Neural cell (in vitro differentiated cells): Measurements from ENCODE around the gene DLGAP4. TPM values are rescaled to one million over a fixed set of nuclear protein-coding genes. Genes with fewer than 3 reads are reported as not detected.

Experiments
- H2AFZ ChIP-seq: fragments of 200-600, 300-800 bp; sonication (generic), shearing (Covaris generic); 2 replicates; pipeline ENCODE4 v1.6.0; 2014; ENCODE audit warnings: low read depth, mild to moderate bottlenecking, antibody characterized with exemption, low read length, moderate library complexity
- H3F3A ChIP-seq: fragments of 200-600 bp; shearing (Covaris generic); 2 replicates; pipeline ENCODE4 v1.6.1; 2016; ENCODE audit warnings: mild to moderate bottlenecking, moderate library complexity, mixed read lengths, antibody characterized with exemption, low read length; ENCODE audit not compliant: insufficient read depth, poor library complexity, severe bottlenecking
- H3K27ac ChIP-seq: fragments of 200-600, 300-800 bp; sonication (generic), shearing (Covaris generic); 2 replicates; pipeline ENCODE4 v1.5.1; 2014; ENCODE audit warnings: mild to moderate bottlenecking, low read length, moderate library complexity
- H3K27me3 ChIP-seq: fragments of 300-800, 200-600 bp; sonication (generic), shearing (Covaris generic); 2 replicates; pipeline ENCODE4 v1.6.0; 2014; ENCODE audit warnings: mild to moderate bottlenecking, low read depth, low read length, moderate library complexity; ENCODE audit not compliant: insufficient read depth
- H3K36me3 ChIP-seq: fragments of 300-800, 200-600 bp; sonication (generic), shearing (Covaris generic); 2 replicates; pipeline ENCODE4 v1.5.1; 2014; ENCODE audit warnings: mild to moderate bottlenecking, antibody characterized with exemption, low read length, moderate library complexity; ENCODE audit not compliant: insufficient read depth
- H3K4me2 ChIP-seq: fragments of 300-800, 200-600 bp; sonication (generic), shearing (Covaris generic); 2 replicates; pipeline ENCODE4 v1.6.0; 2014; ENCODE audit warnings: mild to moderate bottlenecking, low read length
- H3K4me3 ChIP-seq: fragments of 300-800, 200-600 bp; sonication (generic), shearing (Covaris generic); 2 replicates; pipeline ENCODE4 v1.5.1; 2014; ENCODE audit warnings: mild to moderate bottlenecking, low read length, moderate library complexity
- H3K79me2 ChIP-seq: fragments of 200-600 bp; shearing (Covaris generic); replicated peaks from 2 replicates; pipeline ENCODE4 v1.6.0; 2014; ENCODE audit warnings: mild to moderate bottlenecking, low read length, moderate library complexity; ENCODE audit not compliant: insufficient read depth
- H3K9ac ChIP-seq: fragments of 300-800, 200-600 bp; sonication (generic), shearing (Covaris generic); 2 replicates; pipeline ENCODE4 v1.6.1; 2016; ENCODE audit warnings: mild to moderate bottlenecking, low read length, mixed read lengths
- H3K9me2 ChIP-seq: fragments of 200-600 bp; shearing (Covaris generic); 2 replicates; pipeline ENCODE4 v1.6.1; 2016; ENCODE audit warnings: mild to moderate bottlenecking, low read length, mixed read lengths; ENCODE audit not compliant: insufficient read depth
- H3K9me3 ChIP-seq: fragments of 200-600, 300-800 bp; sonication (generic), shearing (Covaris generic); 2 replicates; pipeline ENCODE4 v1.6.1; 2016; ENCODE audit warnings: mild to moderate bottlenecking, mixed run types, low read length, moderate library complexity, mixed read lengths
- H4K20me1 ChIP-seq: fragments of 200-600 bp; shearing (Covaris generic); 2 replicates; pipeline ENCODE4 v1.6.1; 2016; ENCODE audit warnings: mild to moderate bottlenecking, mixed run types; ENCODE audit not compliant: insufficient read depth
- EP300 ChIP-seq: fragments of 450-650 bp; conservative IDR thresholded peaks from 2 replicates; pipeline ENCODE4 v1.6.1; 2014; ENCODE audit warnings: antibody characterized with exemption, mild to moderate bottlenecking, moderate library complexity; ENCODE audit not compliant: poor library complexity, severe bottlenecking
- EZH2 ChIP-seq: fragments of 200-600, 300-800 bp; shearing (Covaris generic), sonication (generic); IDR thresholded peaks from 2 replicates; pipeline ENCODE4 v1.6.1; 2014; ENCODE audit warnings: antibody characterized with exemption, low read length, borderline replicate concordance, mild to moderate bottlenecking; ENCODE audit not compliant: insufficient read depth, poor library complexity, severe bottlenecking
- MXI1 ChIP-seq: fragments of 450-650 bp; conservative IDR thresholded peaks from 2 replicates; pipeline ENCODE4 v1.6.1; 2014; ENCODE audit warnings: antibody characterized with exemption, mild to moderate bottlenecking; ENCODE audit not compliant: poor library complexity, severe bottlenecking
- POLR2AphosphoS5 ChIP-seq: IDR thresholded peaks from 2 replicates; pipeline ENCODE4 v1.6.1; 2012
- RAD21 ChIP-seq: fragments of 450-650 bp; conservative IDR thresholded peaks from 2 replicates; pipeline ENCODE4 v1.6.1; 2014; ENCODE audit warnings: antibody characterized with exemption, mild to moderate bottlenecking, moderate library complexity
- SMC3 ChIP-seq: fragments of 450-650 bp; conservative IDR thresholded peaks from 2 replicates; pipeline ENCODE4 v1.6.1; 2014; ENCODE audit warnings: antibody characterized with exemption, mild to moderate bottlenecking, moderate library complexity; ENCODE audit not compliant: poor library complexity
- TAF1 ChIP-seq: IDR thresholded peaks from 2 replicates; pipeline ENCODE4 v1.6.1; 2012; ENCODE audit warnings: low read depth
- polyA plus RNA-seq: library from polyadenylated mRNA; depleted of rRNA; stranded (reverse); fragments of >200 nt; gene quantifications from 2 replicates; pipeline ENCODE4 v1.2.3, GENCODE V29; 2014
- TF ChIP-seq, protein P1 (sequence below): IDR thresholded peaks from 2 replicates; pipeline ENCODE4 v1.6.1; 2012; ENCODE audit warnings: borderline replicate concordance
- TF ChIP-seq, protein P2 (sequence below): fragments of 450-650 bp; IDR thresholded peaks from 2 replicates; pipeline ENCODE4 v1.5.1; 2014; ENCODE audit warnings: antibody characterized with exemption, mild to moderate bottlenecking, moderate library complexity; ENCODE audit not compliant: poor library complexity, severe bottlenecking

The DLGAP4 gene
- polyA plus RNA-seq, 1 donor from 2014 or later: 31.2 TPM

DNA sequence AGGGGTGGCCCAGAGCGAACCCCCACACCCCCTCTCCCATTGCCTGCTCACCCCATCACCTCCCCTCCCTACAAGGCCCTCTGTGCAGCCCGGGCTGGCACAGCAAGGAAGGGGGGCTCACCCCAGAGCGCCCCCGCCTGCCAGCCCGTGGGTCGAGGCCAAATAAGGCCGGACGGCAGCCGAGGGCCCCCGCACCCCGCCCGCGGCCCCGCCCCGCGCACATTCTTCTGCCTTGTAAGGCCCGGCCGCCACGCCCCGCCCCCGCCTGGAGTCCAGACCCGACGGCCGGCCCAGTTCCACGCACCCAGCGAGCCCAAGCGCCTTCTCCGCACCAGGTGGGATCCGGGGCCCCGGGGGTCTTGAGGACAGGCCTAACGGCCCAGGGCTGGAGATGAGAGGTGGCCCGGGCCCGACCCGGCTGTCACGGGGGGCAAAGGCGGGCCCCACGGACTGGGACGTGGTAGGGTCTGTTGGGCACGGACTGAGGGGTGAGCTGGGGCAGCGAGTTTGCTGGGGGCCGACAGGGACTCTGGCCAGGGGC lies 235.2 kb downstream of the DLGAP4 start, which contains the start of gene MYL9:
MYL9 (plus strand) TSS at position 293 of the 541 bp plus-strand sequence. CDS start 3,366 bp downstream, outside the sequence.
- no peak within 1 kb of the TSS for H3K27ac ChIP-seq
- no peak within 1 kb of the TSS for H3K4me2 ChIP-seq
- no peaks in the 10 kb centered on the region for H3F3A ChIP-seq
- no peak within 1 kb of the TSS for H3K9ac ChIP-seq
- no peaks in the 10 kb centered on the region for H3K79me2 ChIP-seq
- no peaks in the 10 kb centered on the region for H3K36me3 ChIP-seq
- no peaks in the 10 kb centered on the region for H3K27me3 ChIP-seq
- no peaks in the 10 kb centered on the region for H3K9me2 ChIP-seq
- H3K9me3 ChIP-seq: no peaks in the 10 kb centered on the region
- H2AFZ ChIP-seq: no peak within 1 kb of the TSS
- H3K4me3 ChIP-seq: no peak within 1 kb of the TSS
- TF ChIP-seq EP300 (no peak), POLR2AphosphoS5 (no peak), MXI1 (no peak), EZH2 (no peak)
- TF ChIP-seq, protein P1, sequence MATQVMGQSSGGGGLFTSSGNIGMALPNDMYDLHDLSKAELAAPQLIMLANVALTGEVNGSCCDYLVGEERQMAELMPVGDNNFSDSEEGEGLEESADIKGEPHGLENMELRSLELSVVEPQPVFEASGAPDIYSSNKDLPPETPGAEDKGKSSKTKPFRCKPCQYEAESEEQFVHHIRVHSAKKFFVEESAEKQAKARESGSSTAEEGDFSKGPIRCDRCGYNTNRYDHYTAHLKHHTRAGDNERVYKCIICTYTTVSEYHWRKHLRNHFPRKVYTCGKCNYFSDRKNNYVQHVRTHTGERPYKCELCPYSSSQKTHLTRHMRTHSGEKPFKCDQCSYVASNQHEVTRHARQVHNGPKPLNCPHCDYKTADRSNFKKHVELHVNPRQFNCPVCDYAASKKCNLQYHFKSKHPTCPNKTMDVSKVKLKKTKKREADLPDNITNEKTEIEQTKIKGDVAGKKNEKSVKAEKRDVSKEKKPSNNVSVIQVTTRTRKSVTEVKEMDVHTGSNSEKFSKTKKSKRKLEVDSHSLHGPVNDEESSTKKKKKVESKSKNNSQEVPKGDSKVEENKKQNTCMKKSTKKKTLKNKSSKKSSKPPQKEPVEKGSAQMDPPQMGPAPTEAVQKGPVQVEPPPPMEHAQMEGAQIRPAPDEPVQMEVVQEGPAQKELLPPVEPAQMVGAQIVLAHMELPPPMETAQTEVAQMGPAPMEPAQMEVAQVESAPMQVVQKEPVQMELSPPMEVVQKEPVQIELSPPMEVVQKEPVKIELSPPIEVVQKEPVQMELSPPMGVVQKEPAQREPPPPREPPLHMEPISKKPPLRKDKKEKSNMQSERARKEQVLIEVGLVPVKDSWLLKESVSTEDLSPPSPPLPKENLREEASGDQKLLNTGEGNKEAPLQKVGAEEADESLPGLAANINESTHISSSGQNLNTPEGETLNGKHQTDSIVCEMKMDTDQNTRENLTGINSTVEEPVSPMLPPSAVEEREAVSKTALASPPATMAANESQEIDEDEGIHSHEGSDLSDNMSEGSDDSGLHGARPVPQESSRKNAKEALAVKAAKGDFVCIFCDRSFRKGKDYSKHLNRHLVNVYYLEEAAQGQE: no peak
- no peaks in the 10 kb centered on the region for H4K20me1 ChIP-seq

DNA sequence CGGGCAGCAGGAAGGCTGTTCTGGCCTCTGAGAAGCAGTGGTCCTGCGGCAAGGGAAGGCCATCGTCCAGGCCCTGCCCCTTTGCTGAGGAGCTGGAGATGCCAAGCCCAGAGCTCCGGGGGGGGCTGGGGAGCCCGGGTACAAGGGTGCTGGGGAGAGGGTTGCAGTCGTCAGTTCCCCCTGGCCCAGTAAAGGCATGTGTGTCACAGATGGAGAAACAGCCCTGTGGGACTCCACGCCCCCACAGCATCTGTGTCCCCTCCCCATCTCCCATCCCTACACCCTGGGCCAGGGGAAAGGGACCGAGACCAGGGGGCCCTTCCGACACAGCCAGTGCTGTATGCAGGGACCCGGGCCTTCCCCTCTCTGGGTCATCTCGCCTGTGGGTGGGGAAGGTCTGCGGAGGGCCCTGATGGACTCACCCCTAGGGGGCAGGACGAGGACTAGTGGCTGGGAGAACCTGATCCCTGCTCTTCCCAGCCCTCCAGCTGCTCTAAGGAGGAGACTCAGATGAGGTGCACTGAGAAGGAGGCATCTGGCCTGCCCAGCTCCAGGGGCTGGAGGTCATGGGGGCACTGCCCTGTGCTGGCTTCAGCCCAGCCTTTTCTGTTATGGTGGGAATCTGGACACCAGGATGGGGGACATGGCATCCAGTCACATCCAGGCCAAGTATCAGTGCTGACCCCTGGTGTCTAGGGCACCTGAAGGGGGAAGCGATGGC lies 235.8 kb downstream of the DLGAP4 start:
- Histone ChIP-seq H3K9me3 (no peaks in the 10 kb centered on the region), H2AFZ (no peak overlapping the region), H3K36me3 (no peaks in the 10 kb centered on the region), H3K79me2 (no peaks in the 10 kb centered on the region), H4K20me1 (no peaks in the 10 kb centered on the region), H3F3A (no peaks in the 10 kb centered on the region), H3K4me3 (no peak overlapping the region), H3K4me2 (no peak overlapping the region), H3K27ac (no peak overlapping the region), H3K27me3 (no peaks in the 10 kb centered on the region), H3K9me2 (no peaks in the 10 kb centered on the region), H3K9ac (no peak overlapping the region)
- TF ChIP-seq EP300 (no peak), POLR2AphosphoS5 (no peak), SMC3 (no peak), MXI1 (no peak), EZH2 (no peak), TAF1 (no peak), RAD21 (no peak)
- TF ChIP-seq, protein P1: no peak
- TF ChIP-seq, protein P2, sequence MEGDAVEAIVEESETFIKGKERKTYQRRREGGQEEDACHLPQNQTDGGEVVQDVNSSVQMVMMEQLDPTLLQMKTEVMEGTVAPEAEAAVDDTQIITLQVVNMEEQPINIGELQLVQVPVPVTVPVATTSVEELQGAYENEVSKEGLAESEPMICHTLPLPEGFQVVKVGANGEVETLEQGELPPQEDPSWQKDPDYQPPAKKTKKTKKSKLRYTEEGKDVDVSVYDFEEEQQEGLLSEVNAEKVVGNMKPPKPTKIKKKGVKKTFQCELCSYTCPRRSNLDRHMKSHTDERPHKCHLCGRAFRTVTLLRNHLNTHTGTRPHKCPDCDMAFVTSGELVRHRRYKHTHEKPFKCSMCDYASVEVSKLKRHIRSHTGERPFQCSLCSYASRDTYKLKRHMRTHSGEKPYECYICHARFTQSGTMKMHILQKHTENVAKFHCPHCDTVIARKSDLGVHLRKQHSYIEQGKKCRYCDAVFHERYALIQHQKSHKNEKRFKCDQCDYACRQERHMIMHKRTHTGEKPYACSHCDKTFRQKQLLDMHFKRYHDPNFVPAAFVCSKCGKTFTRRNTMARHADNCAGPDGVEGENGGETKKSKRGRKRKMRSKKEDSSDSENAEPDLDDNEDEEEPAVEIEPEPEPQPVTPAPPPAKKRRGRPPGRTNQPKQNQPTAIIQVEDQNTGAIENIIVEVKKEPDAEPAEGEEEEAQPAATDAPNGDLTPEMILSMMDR: no peak
